ENCODE data around the gene OR5AL1.
"Not testable (repeated sequence)": the region's sequence is repeated elsewhere in the genome, so short reads cannot be mapped to it uniquely, and the experiment has no call there.

The OR5AL1 gene

GRCh38 chr11:56412396-56412795, at the start of gene OR5AL1:
OR5AL1 (plus strand) TSS chr11:56412696.
- DNase-seq (ENCODE audit: low read depth), result no peak

DNA sequence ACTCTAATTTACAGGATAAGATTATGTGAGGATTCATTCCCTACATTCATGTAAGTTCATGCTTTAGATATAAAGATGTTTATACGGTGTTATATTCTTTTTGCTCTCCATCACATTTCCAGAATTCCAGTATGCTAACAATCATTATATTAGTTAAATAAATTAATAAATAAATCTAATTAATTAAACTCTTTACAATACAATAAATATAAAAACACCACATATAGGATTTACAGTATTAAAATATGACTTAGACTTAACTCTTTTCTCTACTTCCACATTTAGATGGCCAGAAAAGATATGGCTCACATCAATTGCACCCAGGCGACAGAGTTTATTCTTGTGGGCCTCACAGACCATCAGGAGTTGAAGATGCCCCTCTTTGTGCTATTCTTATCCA, 37.2 kb upstream of the OR5AL1 start, which contains the start of gene OR8U1:
TSS of gene OR8U1 (plus strand) at position 301 of the 400 bp plus-strand sequence. CDS start at position 301, 0 bp downstream.
- no peak for DNase-seq (ENCODE audit: low read depth)

GRCh38 chr11:56380120-56380519, 32.4 kb upstream of the OR5AL1 start:
- no peak for DNase-seq (ENCODE audit: low read depth)

DNA sequence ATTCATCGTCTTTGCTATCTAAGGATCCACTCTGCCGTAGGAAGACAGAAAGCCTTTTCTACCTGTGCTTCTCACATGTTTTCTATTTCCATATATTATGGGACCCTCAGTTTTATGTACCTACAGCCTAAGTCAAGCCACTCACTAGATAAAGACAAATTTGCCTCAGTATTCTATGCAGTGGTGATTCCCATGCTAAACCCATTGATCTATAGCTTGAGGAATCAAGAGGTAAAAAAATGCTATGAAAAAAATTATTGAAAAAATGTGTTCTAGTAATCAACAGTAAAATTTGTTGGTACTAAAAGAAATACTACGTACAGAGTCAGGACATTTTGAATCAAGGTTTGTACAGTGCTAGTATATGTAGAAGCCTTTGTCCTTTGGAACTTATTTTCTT, 18.1 kb upstream of the OR5AL1 start:
- DNase-seq (ENCODE audit: low read depth), result no peak

DNA sequence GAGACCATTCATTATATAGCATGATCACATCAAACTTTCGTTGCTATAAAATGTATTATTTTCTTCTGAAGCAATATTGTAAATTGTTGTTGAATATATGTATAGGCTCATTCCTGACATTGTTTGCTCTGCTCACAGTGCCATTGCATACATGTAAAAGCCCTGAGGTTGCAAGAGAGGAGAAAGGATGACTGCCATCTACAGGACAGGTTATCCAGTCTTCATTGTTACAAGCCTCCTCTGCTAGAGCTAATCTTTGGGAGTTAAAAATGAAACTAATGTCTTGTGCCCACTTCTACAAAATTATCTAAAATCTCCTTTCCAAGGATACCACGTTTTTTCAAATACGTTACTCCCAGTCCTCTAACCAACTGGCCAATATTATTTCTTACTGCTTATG, 16.4 kb upstream of the OR5AL1 start:
- DNase-seq (ENCODE audit: low read depth), result no peak

GRCh38 chr11:56401858-56402461, 10.5 kb upstream of the OR5AL1 start:
- not testable (repeated sequence) for DNase-seq (ENCODE audit: low read depth)

DNA sequence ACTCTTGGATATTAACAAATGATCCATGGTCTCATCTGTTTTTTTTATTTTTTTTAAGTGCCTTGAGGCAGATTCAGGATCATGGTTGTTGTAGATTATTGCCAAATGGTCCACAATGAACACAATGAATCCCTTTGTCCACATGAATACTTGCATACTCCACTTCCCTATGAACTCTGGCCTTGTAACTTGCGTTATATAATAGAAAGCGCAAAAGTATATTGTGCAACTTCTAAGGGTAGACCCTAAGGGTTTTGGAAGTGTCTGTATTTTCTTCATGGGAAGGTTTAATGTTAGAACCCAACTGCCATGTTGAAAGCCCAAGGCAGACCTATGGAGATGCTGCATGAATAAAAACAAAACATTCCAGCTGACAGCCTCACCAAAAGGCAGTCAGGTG, 8.1 kb upstream of the OR5AL1 start:
- DNase-seq (ENCODE audit: low read depth), result no peak

GRCh38 chr11:56410801-56411200, 1.7 kb upstream of the OR5AL1 start:
- DNase-seq (ENCODE audit: low read depth), result no peak

GRCh38 chr11:56453521-56453920, 41.0 kb downstream of the OR5AL1 start:
- no peak for DNase-seq (ENCODE audit: low read depth)

DNA sequence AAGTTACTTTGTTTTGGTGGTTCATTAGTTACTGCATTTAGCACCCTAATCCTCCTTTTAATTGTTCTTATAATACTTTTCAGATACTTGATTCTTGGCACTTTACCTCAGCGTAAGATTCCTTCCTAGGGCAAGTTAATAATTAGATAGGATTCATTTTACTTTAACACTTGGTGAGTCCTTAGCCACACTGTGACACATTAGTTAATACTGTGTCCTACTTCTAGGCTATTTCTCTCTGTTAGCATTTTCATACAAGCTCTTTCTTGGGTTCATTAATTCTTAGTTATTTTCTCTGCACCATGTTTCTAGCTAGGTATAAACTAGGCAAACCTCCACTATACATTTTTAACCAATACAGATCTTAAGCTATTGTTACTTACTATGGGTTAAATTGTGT, 44.6 kb downstream of the OR5AL1 start:
- no peak for DNase-seq (ENCODE audit: low read depth)
